Nephron progenitor cell (in vitro differentiated cells): Measurements from ENCODE around the gene NOTCH3.

ENCODE experiments used
- DNase-seq: peaks from one replicate; pipeline ENCODE4 v3.0.0; 2021
- H3K27ac Mint-ChIP-seq: 2 replicates; pipeline ENCODE4 v1.8.0; 2021; ENCODE audit warnings: mild to moderate bottlenecking, moderate library complexity, mixed read lengths
- H3K27me3 Mint-ChIP-seq: 2 replicates; pipeline ENCODE4 v1.8.0; 2021; ENCODE audit warnings: mild to moderate bottlenecking, low read depth, mixed read lengths; ENCODE audit not compliant: poor library complexity
- H3K36me3 Mint-ChIP-seq: 2 replicates; pipeline ENCODE4 v1.8.0; 2021; ENCODE audit warnings: low read depth, mixed read lengths
- H3K4me1 Mint-ChIP-seq: 2 replicates; pipeline ENCODE4 v1.8.0; 2021; ENCODE audit warnings: mixed read lengths
- H3K4me3 Mint-ChIP-seq: 2 replicates; pipeline ENCODE4 v1.8.0; 2021; ENCODE audit warnings: mild to moderate bottlenecking, moderate library complexity, mixed read lengths
- H3K9me3 Mint-ChIP-seq: 2 replicates; pipeline ENCODE4 v1.8.0; 2021; ENCODE audit warnings: mild to moderate bottlenecking, moderate library complexity, mixed read lengths
- TF ChIP-seq, protein P1 (sequence below): fragments of 200-600 bp; sonication (generic); IDR thresholded peaks from 2 replicates; pipeline ENCODE4 v1.5.0; 2021; ENCODE audit warnings: antibody characterized with exemption

Gene NOTCH3

DNA sequence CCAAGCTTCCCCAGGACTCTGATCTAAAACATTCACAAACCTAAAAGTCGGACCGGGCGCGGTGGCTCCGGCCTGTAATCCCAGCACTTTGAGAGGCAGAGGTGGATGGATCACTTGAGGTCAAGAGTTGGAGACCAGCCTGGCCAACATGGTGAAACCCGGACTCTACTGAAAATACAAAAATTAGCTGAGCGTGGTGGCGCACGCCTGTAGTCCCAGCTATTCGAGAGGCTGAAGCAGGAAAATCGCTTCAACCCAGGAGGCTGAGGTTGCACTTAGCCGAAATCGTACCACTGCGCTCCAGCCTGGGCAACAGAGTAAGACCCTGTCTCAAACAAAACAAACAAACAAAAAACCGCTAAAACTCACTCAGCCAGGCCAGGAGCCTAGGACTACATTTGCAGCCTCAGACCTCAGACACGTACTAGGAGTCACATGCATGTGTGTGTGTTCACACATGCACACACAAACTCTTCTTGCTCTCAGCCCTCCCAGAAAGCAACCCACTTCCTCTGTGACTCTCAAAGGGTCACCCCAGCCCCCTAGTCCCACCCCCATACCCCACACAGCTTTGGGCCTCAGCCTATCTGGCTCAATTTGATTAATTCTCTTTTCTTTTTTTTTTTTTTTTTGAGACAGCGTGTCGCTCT lies 704 bp upstream of the NOTCH3 start:
- H3K4me3 Mint-ChIP-seq = peak overlapping the region; percentile 85
- H3K36me3 Mint-ChIP-seq = peaks cover 21% of the 10 kb centered on the region
- peaks cover 16% of the 10 kb centered on the region for H3K27me3 Mint-ChIP-seq
- H3K4me1 Mint-ChIP-seq = peaks cover 24% of the 10 kb centered on the region
- TF ChIP-seq, protein P1, sequence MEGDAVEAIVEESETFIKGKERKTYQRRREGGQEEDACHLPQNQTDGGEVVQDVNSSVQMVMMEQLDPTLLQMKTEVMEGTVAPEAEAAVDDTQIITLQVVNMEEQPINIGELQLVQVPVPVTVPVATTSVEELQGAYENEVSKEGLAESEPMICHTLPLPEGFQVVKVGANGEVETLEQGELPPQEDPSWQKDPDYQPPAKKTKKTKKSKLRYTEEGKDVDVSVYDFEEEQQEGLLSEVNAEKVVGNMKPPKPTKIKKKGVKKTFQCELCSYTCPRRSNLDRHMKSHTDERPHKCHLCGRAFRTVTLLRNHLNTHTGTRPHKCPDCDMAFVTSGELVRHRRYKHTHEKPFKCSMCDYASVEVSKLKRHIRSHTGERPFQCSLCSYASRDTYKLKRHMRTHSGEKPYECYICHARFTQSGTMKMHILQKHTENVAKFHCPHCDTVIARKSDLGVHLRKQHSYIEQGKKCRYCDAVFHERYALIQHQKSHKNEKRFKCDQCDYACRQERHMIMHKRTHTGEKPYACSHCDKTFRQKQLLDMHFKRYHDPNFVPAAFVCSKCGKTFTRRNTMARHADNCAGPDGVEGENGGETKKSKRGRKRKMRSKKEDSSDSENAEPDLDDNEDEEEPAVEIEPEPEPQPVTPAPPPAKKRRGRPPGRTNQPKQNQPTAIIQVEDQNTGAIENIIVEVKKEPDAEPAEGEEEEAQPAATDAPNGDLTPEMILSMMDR = no peak
- peaks cover 3% of the 10 kb centered on the region for H3K9me3 Mint-ChIP-seq
- no peak overlapping the region for H3K27ac Mint-ChIP-seq
- DNase-seq = no peak

DNA sequence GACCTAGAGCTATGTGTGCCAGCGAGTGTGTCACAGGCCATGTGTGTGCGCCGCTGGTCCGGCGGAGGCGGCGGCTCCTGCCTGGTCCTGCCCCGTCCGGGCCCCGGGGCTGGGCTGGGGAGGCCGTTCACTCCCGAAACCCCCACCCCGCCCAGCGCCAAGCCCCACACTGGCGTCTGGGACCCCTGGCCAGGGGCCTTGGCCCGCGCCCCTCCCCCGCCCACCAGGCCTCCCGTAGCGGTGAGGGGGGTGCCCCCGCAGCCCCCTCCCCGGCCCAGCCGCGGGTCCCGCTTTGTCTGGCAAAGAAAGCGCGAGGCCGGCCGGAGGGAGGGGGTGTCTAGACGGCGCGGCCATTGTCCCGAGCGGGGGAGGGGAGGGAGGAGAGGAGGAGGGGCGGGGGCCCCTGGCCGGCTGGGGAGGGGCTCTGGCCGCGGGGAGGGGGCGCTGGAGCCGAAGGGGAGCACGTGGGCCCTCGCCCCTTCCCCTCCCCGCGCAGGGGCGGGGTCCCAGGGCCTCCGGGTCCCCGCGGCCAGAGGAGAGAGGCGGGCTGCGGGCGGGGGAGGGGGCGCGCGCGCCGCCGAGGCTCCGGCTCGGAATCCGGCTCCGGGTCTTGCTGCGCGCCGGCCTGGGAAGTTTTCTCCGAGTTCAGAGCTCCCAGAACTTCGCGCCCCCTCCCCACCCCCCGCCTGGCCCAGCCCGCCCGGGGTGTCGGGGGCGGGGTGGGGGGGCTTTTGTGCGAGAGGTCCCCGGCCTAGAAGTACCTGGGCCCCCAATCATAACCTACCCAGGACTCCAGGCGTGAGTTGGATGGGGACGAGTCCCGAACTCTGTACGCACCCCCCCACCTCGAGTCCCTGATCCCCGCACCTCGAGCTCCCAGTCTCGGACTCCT lies 888 bp downstream of the NOTCH3 start:
- Mint-ChIP-seq H3K27me3 (peaks cover 13% of the 10 kb centered on the region), H3K36me3 (peaks cover 19% of the 10 kb centered on the region), H3K27ac (peak overlapping the region; percentile 81), H3K4me3 (peak overlapping the region; percentile 91), H3K9me3 (no peaks in the 10 kb centered on the region), H3K4me1 (peaks cover 26% of the 10 kb centered on the region)
- TF ChIP-seq, protein P1 = no peak
- DNase-seq = peak; percentile 88

DNA sequence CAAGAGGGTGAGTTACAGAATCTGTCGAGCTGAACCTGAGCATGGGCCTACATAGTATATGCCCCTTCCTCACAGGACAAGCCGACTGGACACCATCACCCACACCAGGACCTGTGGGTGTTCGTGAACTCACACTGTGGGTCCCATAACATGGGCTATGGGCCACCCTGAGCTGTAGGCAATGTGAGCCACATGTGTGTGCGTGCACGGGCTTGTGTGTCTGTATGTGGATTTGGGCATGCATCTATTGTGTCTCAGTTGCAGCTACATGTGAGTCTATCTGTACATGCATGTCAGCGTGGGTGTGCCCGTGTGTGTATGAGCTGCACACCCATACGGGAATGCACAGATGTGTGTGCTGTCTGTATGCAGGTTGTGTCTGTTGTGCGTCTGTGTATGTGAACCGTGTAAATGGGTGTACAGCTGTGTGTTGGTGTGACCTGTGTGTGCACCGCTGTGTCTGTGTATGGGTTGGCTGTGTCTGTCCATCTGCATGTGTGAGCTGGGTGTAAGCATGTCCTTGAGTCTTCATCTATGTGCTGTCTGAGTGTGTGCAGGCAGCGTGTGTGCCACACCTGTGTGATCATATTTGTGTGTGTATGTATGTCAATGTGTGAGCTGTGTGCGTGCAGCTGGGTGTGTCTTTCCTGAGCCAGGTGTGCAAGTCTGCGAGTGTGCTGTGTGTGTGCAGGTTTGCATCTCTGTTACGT lies 1.7 kb downstream of the NOTCH3 start:
- TF ChIP-seq, protein P1 = no peak
- Mint-ChIP-seq H3K27ac (peak overlapping the region; percentile 81), H3K9me3 (no peaks in the 10 kb centered on the region), H3K27me3 (peaks cover 13% of the 10 kb centered on the region), H3K36me3 (peaks cover 23% of the 10 kb centered on the region), H3K4me1 (peaks cover 34% of the 10 kb centered on the region), H3K4me3 (peak overlapping the region; percentile 91)
- no peak for DNase-seq

DNA sequence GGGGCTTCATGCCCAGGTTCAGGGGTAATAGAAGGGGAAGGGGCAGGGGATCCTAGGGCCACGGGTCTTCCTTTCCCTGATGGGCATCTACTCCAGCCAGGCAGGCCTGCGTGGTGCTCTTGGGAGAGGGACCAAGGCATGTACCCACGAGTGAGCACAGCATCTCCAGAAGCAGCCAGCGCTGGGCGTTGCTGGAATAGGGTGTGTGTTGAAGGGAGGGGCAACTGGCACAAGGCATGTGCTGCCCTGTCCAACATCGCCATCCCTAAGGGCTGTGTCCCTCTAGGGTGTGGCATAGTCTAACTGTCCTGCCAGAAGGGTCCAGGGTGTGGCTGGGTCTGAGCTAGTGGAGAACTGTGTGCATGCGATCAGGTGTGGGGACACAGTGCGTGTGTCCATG lies 2.9 kb downstream of the NOTCH3 start:
- TF ChIP-seq, protein P1 = no peak
- Mint-ChIP-seq H3K27ac (peak overlapping the region; percentile 90), H3K4me1 (peaks cover 36% of the 10 kb centered on the region), H3K4me3 (peak overlapping the region; percentile 74), H3K9me3 (no peaks in the 10 kb centered on the region), H3K27me3 (peaks cover 13% of the 10 kb centered on the region), H3K36me3 (peaks cover 30% of the 10 kb centered on the region)
- DNase-seq = no peak

DNA sequence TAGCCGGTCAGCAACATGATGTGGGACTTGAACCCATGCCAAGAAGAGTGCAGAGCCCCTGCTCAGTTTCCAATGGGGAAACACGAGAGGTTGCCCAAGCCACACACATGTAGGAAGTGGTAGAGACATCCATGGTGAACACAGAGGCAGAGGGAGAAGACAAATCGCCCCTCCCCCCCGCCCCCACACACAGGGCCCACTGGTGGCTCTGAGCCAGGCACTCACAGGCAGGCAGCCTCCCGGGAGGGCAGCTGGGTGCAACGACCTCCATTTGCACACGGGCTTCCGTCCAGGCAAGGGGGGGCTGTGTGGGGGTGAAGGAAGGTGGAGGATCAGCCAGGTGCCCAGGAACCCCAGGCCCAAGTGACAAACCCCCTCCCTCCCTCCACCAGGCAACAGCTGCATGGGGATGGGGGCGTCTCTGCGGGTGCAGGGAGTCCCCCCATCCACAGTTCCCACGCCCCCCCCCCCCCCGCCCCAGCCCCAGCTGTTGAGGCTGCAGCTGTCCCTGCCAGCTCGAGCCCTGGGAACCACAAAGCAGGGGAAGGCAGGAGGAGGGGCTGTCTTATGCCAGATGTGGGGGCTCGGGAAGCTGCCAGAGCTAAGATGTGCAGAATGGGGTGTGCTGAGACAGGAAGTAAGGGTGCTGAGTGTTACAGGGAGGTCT lies 3.4 kb downstream of the NOTCH3 start:
- peak overlapping the region; percentile 74 for H3K4me3 Mint-ChIP-seq
- no peak overlapping the region for H3K27ac Mint-ChIP-seq

More for the DNA sequence above, 3.4 kb downstream of the NOTCH3 start:
- DNase-seq = no peak
- Mint-ChIP-seq H3K9me3 (no peaks in the 10 kb centered on the region), H3K4me1 (peaks cover 36% of the 10 kb centered on the region), H3K36me3 (peaks cover 36% of the 10 kb centered on the region), H3K27me3 (peaks cover 10% of the 10 kb centered on the region)
- TF ChIP-seq, protein P1 = no peak
